ENCODE results near the gene DLGAP1. TPM values are rescaled to one million over a fixed set of nuclear protein-coding genes. Genes with fewer than 3 reads are reported as not detected.

Gene DLGAP1
- total RNA-seq, 1 experiment from 2014 or later = 0.39 TPM

DNA sequence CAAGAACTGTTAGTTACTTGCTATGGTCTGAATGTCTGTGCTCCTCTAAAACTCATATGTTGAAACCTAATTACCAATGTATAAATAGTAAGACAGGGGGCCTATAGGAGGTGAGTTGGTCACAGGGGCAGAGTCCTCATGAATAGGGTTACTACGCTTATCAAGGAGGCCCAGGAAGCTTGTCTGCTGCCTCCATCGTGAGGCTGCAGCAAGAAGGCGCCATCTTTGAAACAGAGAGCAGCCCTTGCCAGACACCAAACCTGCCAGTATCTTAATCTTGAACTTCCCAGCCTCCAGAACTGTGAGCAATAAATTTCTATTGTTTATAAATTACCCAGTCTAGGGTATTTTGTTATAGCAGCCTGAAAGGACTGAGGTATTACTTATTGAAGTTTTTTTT is 926.0 kb downstream of the DLGAP1 start (continued):
- TF ChIP-seq ZBTB33 (IDR thresholded peaks at IDR 0.05; ENCODE audit: extremely low read depth, insufficient replicate concordance, low read length) (no peak), ZFX (IDR thresholded peaks at IDR 0.05) (no peak), CBX3 (IDR thresholded peaks at IDR 0.05; ENCODE audit: low read depth) (no peak), YY1 (IDR thresholded peaks at IDR 0.05; ENCODE audit: extremely low read depth, insufficient replicate concordance, low read depth, low read length) (no peak), SP1 (IDR thresholded peaks at IDR 0.05; ENCODE audit: low read depth) (no peak)

DNA sequence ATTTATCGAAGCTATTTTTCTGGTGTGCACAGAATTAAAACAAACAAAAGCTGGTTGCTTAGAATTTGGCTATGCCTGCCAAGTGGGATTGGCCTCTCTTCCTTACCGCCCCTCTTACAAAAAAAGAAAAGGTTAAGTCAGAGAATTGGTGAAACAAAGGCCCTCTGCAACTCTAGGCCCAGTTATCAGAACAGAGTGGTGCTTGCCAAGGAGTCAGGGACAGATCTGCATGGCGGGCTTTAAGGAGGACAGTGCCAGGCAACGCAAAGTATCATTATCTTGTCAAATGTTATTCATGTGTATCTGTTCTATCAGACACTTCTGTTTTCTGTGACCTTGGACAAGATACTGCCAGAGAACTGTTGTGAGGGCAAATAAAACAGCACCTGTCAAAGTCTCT is 926.9 kb downstream of the DLGAP1 start:
- Histone ChIP-seq H3K9ac (ENCODE audit: low read length) (no peak overlapping the region), H3K9me2 (ENCODE audit: insufficient read depth) (no peaks in the 10 kb centered on the region), H3K27me3 (ENCODE audit: insufficient read depth, low read length) (no peaks in the 10 kb centered on the region), H3K4me1 (ENCODE audit: control insufficient read depth in 1 of 2, insufficient read depth in 2 of 2, low read length in 2 of 2) (no peaks in the 10 kb centered on the region), H2AFZ (ENCODE audit: low read depth, low read length, poor library complexity, severe bottlenecking) (no peak overlapping the region), H3K79me2 (ENCODE audit: insufficient read depth, low read length) (no peaks in the 10 kb centered on the region), H4K20me1 (ENCODE audit: insufficient read depth) (no peaks in the 10 kb centered on the region), H3K36me3 (ENCODE audit: control insufficient read depth in 1 of 2, insufficient read depth in 2 of 2, low read length in 2 of 2) (no peaks in the 10 kb centered on the region), H3K9me3 (ENCODE audit: control insufficient read depth in 1 of 2, insufficient read depth in 1 of 2, low read depth in 1 of 2, low read length in 2 of 2) (no peaks in the 10 kb centered on the region), H3K27ac (ENCODE audit: low read depth, low read length) (no peak overlapping the region), H3K4me3 (replicated peaks in 1 of 2; ENCODE audit: low read depth in 1 of 2, low read length in 2 of 2) (no peak overlapping the region), H3K4me2 (ENCODE audit: low read length) (no peak overlapping the region)
- ChIA-PET RAD21 (ENCODE audit: low non-redundant PET in 1 of 2, low total read pairs in 2 of 2, uncharacterized antibody in 2 of 2, unreplicated experiment in 2 of 2) (no interaction called here), CTCF (no interaction called here), POLR2A (no interaction called here)
- intact Hi-C loops (cut with micrococcal nuclease) = loop anchor here (5.0 kb wide), 1 partner anchor 34 kb away; no protein-coding TSS in a partner anchor
- BruUV-seq (replicated peaks) = no TSS peak
- ATAC-seq (no peak), DNase-seq (ENCODE audit: low read depth, low spot score) (no peak)
- TF ChIP-seq EZH2phosphoT487 (IDR thresholded peaks at IDR 0.05; ENCODE audit: borderline replicate concordance) (no peak), EGR1 (IDR thresholded peaks at IDR 0.05; ENCODE audit: low read depth) (no peak), TCF7L2 (IDR thresholded peaks at IDR 0.05; ENCODE audit: borderline replicate concordance, extremely low read depth, insufficient read depth, insufficient read length) (no peak), EZH2 (IDR thresholded peaks at IDR 0.05) (no peak)

Measured in HCT116 (cell line).